HCT116 (cell line): ENCODE measurements around the gene ELMO2. TPM values are rescaled to one million over a fixed set of nuclear protein-coding genes. Genes with fewer than 3 reads are reported as not detected.

ENCODE experiments used
- ATAC-seq: fragments of 200-7000 bp; cut with Tn5 transposase; 2 replicates; pipeline ENCODE4 v1.9.1; 2020; ENCODE audit warnings: mild to moderate bottlenecking, moderate library complexity
- BruUV-seq: library from RNA; stranded (reverse); fragments of 400-500 nt; replicated peaks from 2 replicates; lab custom pipeline; 2021; lab: Mats Ljungman, UMichigan
- CTCF ChIA-PET: fragments of 300-600 bp; sonication (Branson Sonifier 250); formaldehyde crosslinking; loops from one replicate; lab custom pipeline; 2021; ENCODE audit warnings: antibody characterized with exemption; lab: Charles Lee
- POLR2A ChIA-PET: fragments of 300-600, 350-600 bp; sonication (Branson Sonifier 250); formaldehyde crosslinking; loops from one replicate; lab custom pipeline; 2021; ENCODE audit warnings: antibody characterized with exemption; lab: Charles Lee
- RAD21 ChIA-PET, 2 experiments: fragments of 300-600 bp; sonication (Branson Sonifier 250); formaldehyde crosslinking; loops; one replicate each; lab custom pipeline; 2023; ENCODE audit warnings: low total read pairs in 2 of 2; ENCODE audit not compliant: uncharacterized antibody in 2 of 2, unreplicated experiment in 2 of 2, low non-redundant PET in 1 of 2; lab: Charles Lee
- DNase-seq: peaks from one replicate; pipeline ENCODE4 v3.0.0-alpha.2; 2010; ENCODE audit warnings: low read depth, low spot score
- H2AFZ ChIP-seq: fragments of 200-600 bp; shearing (Covaris generic), sonication (generic); 2 replicates; pipeline ENCODE4 v1.6.1; 2017; ENCODE audit warnings: low read depth, mixed run types, mixed read lengths, antibody characterized with exemption, low read length; ENCODE audit not compliant: poor library complexity, severe bottlenecking
- H3K27ac ChIP-seq: 2 replicates; pipeline ENCODE4 v1.5.1; 2012; ENCODE audit warnings: low read depth, low read length
- H3K27me3 ChIP-seq: fragments of 200-600 bp; sonication (generic); 2 replicates; pipeline ENCODE4 v1.6.1; 2016; ENCODE audit warnings: mixed run types, low read length, mixed read lengths; ENCODE audit not compliant: insufficient read depth
- H3K36me3 ChIP-seq, 2 experiments: fragments of 200-500 bp in 1 of 2; fragments of 200-600 bp in 1 of 2; sonication (Bioruptor generic) in 1 of 2; sonication (generic) in 1 of 2; 2 replicates each; pipeline versions ENCODE4 v1.5.1 to v1.6.1; 2014 to 2016; ENCODE audit warnings: low read length in 2 of 2, inconsistent platforms in 1 of 2, mixed read lengths in 1 of 2, mixed run types in 1 of 2; ENCODE audit not compliant: insufficient read depth in 2 of 2, control insufficient read depth in 1 of 2
- H3K4me1 ChIP-seq, 2 experiments: fragments of 200-600 bp in 1 of 2; sonication (generic) in 1 of 2; 2 replicates each; pipeline versions ENCODE4 v1.5.1 to v1.6.1; 2012 to 2017; ENCODE audit warnings: low read length in 2 of 2, inconsistent platforms in 1 of 2, mild to moderate bottlenecking in 1 of 2, mixed read lengths in 1 of 2, mixed run types in 1 of 2, moderate library complexity in 1 of 2; ENCODE audit not compliant: insufficient read depth in 2 of 2, control insufficient read depth in 1 of 2
- H3K4me2 ChIP-seq: fragments of 200-600 bp; sonication (generic); 2 replicates; pipeline ENCODE4 v1.6.1; 2017; ENCODE audit warnings: mixed run types, low read length, mixed read lengths
- H3K4me3 ChIP-seq, 2 experiments: fragments of 200-600 bp in 1 of 2; sonication (generic) in 1 of 2; replicated peaks in 1 of 2; 2 replicates each; pipeline ENCODE4 v1.5.1; 2011 to 2016; ENCODE audit warnings: low read length in 2 of 2, control low read depth in 1 of 2, low read depth in 1 of 2, mild to moderate bottlenecking in 1 of 2, mixed read lengths in 1 of 2, mixed run types in 1 of 2
- H3K79me2 ChIP-seq: fragments of 200-600 bp; sonication (generic); 2 replicates; pipeline ENCODE4 v1.6.1; 2017; ENCODE audit warnings: mild to moderate bottlenecking, mixed run types, low read length, moderate library complexity, mixed read lengths; ENCODE audit not compliant: insufficient read depth
- H3K9ac ChIP-seq: fragments of 200-600 bp; sonication (generic); 2 replicates; pipeline ENCODE4 v1.6.1; 2016; ENCODE audit warnings: low read length, mixed read lengths
- H3K9me2 ChIP-seq: fragments of 200-600 bp; sonication (generic), shearing (Covaris generic); 2 replicates; pipeline ENCODE4 v1.6.1; 2017; ENCODE audit warnings: mixed run types, mild to moderate bottlenecking, moderate library complexity; ENCODE audit not compliant: insufficient read depth
- H3K9me3 ChIP-seq, 2 experiments: fragments of 200-500 bp in 1 of 2; fragments of 200-600 bp in 1 of 2; sonication (Bioruptor generic) in 1 of 2; sonication (generic) in 1 of 2; 2 replicates each; pipeline ENCODE4 v1.6.1; 2014 to 2017; ENCODE audit warnings: low read length in 2 of 2, mixed read lengths in 2 of 2, inconsistent platforms in 1 of 2, low read depth in 1 of 2, mild to moderate bottlenecking in 1 of 2, mixed run types in 1 of 2, moderate library complexity in 1 of 2; ENCODE audit not compliant: control insufficient read depth in 1 of 2, insufficient read depth in 1 of 2
- H4K20me1 ChIP-seq: fragments of 200-600 bp; sonication (generic), shearing (Covaris generic); 2 replicates; pipeline ENCODE4 v1.6.1; 2017; ENCODE audit warnings: mixed run types, mild to moderate bottlenecking, moderate library complexity; ENCODE audit not compliant: insufficient read depth
- CEBPB ChIP-seq: IDR thresholded peaks from 2 replicates; pipeline ENCODE4 v1.6.1; 2012; ENCODE audit warnings: low read depth
- CTCF ChIP-seq, 3 experiments: fragments of 200-600 bp in 1 of 3; sonication (generic) in 1 of 3; IDR thresholded peaks in 2 of 3; conservative IDR thresholded peaks in 1 of 3; 2 replicates each; pipeline ENCODE4 v1.5.1; 2012 to 2017; ENCODE audit warnings: low read depth in 2 of 3, low read length in 2 of 3, antibody characterized with exemption in 1 of 3, borderline replicate concordance in 1 of 3, control low read depth in 1 of 3, mild to moderate bottlenecking in 1 of 3, mixed read lengths in 1 of 3, mixed run types in 1 of 3, moderate library complexity in 1 of 3; ENCODE audit not compliant: insufficient read depth in 1 of 3
- EGR1 ChIP-seq: IDR thresholded peaks from 2 replicates; pipeline ENCODE4 v1.6.1; 2012; ENCODE audit warnings: low read depth
- ELF1 ChIP-seq: IDR thresholded peaks from 2 replicates; pipeline ENCODE4 v1.6.1; 2012; ENCODE audit warnings: low read depth, borderline replicate concordance
- FOSL1 ChIP-seq: IDR thresholded peaks from 2 replicates; pipeline ENCODE4 v1.6.1; 2012; ENCODE audit warnings: low read depth
- POLR2A ChIP-seq: IDR thresholded peaks from 2 replicates; pipeline ENCODE4 v1.7.0; 2011; ENCODE audit warnings: borderline replicate concordance; ENCODE audit not compliant: insufficient read depth, insufficient read length; ENCODE audit errors: extremely low read depth
- SIN3A ChIP-seq: IDR thresholded peaks from 2 replicates; pipeline ENCODE4 v1.6.1; 2012; ENCODE audit warnings: low read depth
- SP1 ChIP-seq: IDR thresholded peaks from 2 replicates; pipeline ENCODE4 v1.6.1; 2012; ENCODE audit warnings: low read depth
- TCF7L2 ChIP-seq: IDR thresholded peaks from 2 replicates; pipeline ENCODE4 v1.7.0; 2011; ENCODE audit warnings: borderline replicate concordance, inconsistent platforms; ENCODE audit not compliant: insufficient read depth, insufficient read length; ENCODE audit errors: extremely low read depth
- YY1 ChIP-seq: IDR thresholded peaks from 2 replicates; pipeline ENCODE4 v1.6.1; 2011; ENCODE audit warnings: low read length, low read depth, moderate library complexity, mild to moderate bottlenecking; ENCODE audit not compliant: insufficient replicate concordance; ENCODE audit errors: extremely low read depth
- ZFX ChIP-seq: fragments of 450-650 bp; IDR thresholded peaks from 2 replicates; pipeline ENCODE4 v1.6.1; 2017
- intact Hi-C: fragments of 100-400 bp; cut with micrococcal nuclease; formaldehyde crosslinking; loops from 2 replicates; pipeline ENCODE4 v1.10.0; 2022
- total RNA-seq: library from RNA; stranded (reverse); gene quantifications from one replicate; pipeline ENCODE4 v1.2.1, GENCODE V29; 2021; ENCODE audit not compliant: unreplicated experiment

ELMO2 gene
- total RNA-seq, 1 experiment from 2014 or later: 22.9 TPM

GRCh38 chr20:46327557-46327956 lies 78.9 kb downstream of the ELMO2 start:
- Histone ChIP-seq H4K20me1 (no peaks in the 10 kb centered on the region), H3K9me3 (no peaks in the 10 kb centered on the region), H3K9me2 (no peaks in the 10 kb centered on the region), H2AFZ (no peak overlapping the region), H3K4me1 (no peaks in the 10 kb centered on the region; a peak in 1 of 4 replicates), H3K36me3 (no peaks in the 10 kb centered on the region), H3K4me2 (no peak overlapping the region), H3K27me3 (no peaks in the 10 kb centered on the region; the same call in 1 of the 2 replicates), H3K4me3 (no peak overlapping the region), H3K27ac (no peak overlapping the region), H3K9ac (no peak overlapping the region), H3K79me2 (no peaks in the 10 kb centered on the region)
- BruUV-seq: no TSS peak
- RAD21 ChIA-PET: no interaction called here
- CTCF ChIA-PET: interaction anchor here (1.1 kb wide), 1 partner anchor 195 kb away, joined by 3 read pairs; no protein-coding TSS in a partner anchor
- POLR2A ChIA-PET: no interaction called here
- TF ChIP-seq SP1: no peak
- no peak for TF ChIP-seq TCF7L2
- TF ChIP-seq CEBPB: no peak
- TF ChIP-seq EGR1: no peak
- TF ChIP-seq POLR2A: no peak
- TF ChIP-seq FOSL1: no peak
- no peak for TF ChIP-seq SIN3A
- no peak for TF ChIP-seq ELF1
- ATAC-seq (no peak), DNase-seq (no peak)
- intact Hi-C loops: loop anchor here (10.0 kb wide), 1 partner anchor 303 kb away; the partner anchor contains the start of gene SLC12A5

GRCh38 chr20:46325789-46326188 lies 80.6 kb downstream of the ELMO2 start:
- Histone ChIP-seq H3K27ac (no peak overlapping the region), H3K4me3 (no peak overlapping the region), H3K4me1 (no peaks in the 10 kb centered on the region)
- CTCF ChIA-PET: interaction anchor here (1.3 to 1.4 kb wide), 2 partner anchors 19 to 23 kb away, joined by 3 to 4 read pairs; no protein-coding TSS in a partner anchor
- intact Hi-C loops: loop anchor here (1.0 to 10.0 kb wide), 2 partner anchors 193 to 301 kb away; partner anchors contain the start of gene SLC12A5
- no peak for TF ChIP-seq EGR1
- TF ChIP-seq YY1: no peak
- TF ChIP-seq CTCF (IDR thresholded peaks at IDR 0.05 in 2 of 3, conservative IDR thresholded peaks at IDR 0.05 in 1 of 3; ENCODE audit: borderline replicate concordance in 1 of 3, insufficient read depth in 1 of 3, low read depth in 2 of 3, low read length in 2 of 3): no peak
- no peak for TF ChIP-seq ZFX
- no peak for TF ChIP-seq FOSL1
- no peak for TF ChIP-seq SP1
- TF ChIP-seq, all 23 proteins: peak for 0
- H4K20me1 ChIP-seq: no peaks in the 10 kb centered on the region
- no peak overlapping the region for H2AFZ ChIP-seq
- ATAC-seq: no peak
- POLR2A ChIA-PET: no interaction called here
- no peak overlapping the region for H3K9ac ChIP-seq
- RAD21 ChIA-PET: no interaction called here
- H3K79me2 ChIP-seq: no peaks in the 10 kb centered on the region
- DNase-seq: no peak
- no TSS peak for BruUV-seq
- H3K9me3 ChIP-seq: no peaks in the 10 kb centered on the region
- H3K27me3 ChIP-seq: no peaks in the 10 kb centered on the region; the same call in 1 of the 2 replicates
- H3K4me2 ChIP-seq: no peak overlapping the region
- H3K36me3 ChIP-seq: no peaks in the 10 kb centered on the region
- no peaks in the 10 kb centered on the region for H3K9me2 ChIP-seq
